Neutrophil (primary cell): ENCODE measurements around the gene XYLT1.
"Not testable (repeated sequence)": the region's sequence is repeated elsewhere in the genome, so short reads cannot be mapped to it uniquely, and the experiment has no call there.

Source experiments
- H3K27ac ChIP-seq: fragments of 200-600 bp; sonication (generic); 2 replicates; pipeline ENCODE4 v1.5.1; 2016; ENCODE audit warnings: mild to moderate bottlenecking, moderate library complexity
- H3K27me3 ChIP-seq: fragments of 200-600 bp; sonication (generic); 2 replicates; pipeline ENCODE4 v1.6.0; 2016; ENCODE audit warnings: mild to moderate bottlenecking
- H3K36me3 ChIP-seq: fragments of 200-600 bp; sonication (generic); 2 replicates; pipeline ENCODE4 v1.5.1; 2017
- H3K4me1 ChIP-seq, 2 experiments: fragments of 200-600 bp in 1 of 2; sonication (generic) in 1 of 2; 1 replicate in 1 of 2; 2 replicates in 1 of 2; pipeline versions ENCODE4 v1.5.1 to v1.6.1; 2013 to 2016; ENCODE audit warnings: low read depth in 1 of 2, low read length in 1 of 2, mild to moderate bottlenecking in 1 of 2, moderate library complexity in 1 of 2; ENCODE audit not compliant: control insufficient read depth in 1 of 2, insufficient read depth in 1 of 2
- H3K4me3 ChIP-seq, 2 experiments: fragments of 200-600 bp in 1 of 2; sonication (generic) in 1 of 2; 1 replicate in 1 of 2; 2 replicates in 1 of 2; pipeline ENCODE4 v1.5.1; 2013 to 2016; ENCODE audit warnings: low read depth in 1 of 2, low read length in 1 of 2, mild to moderate bottlenecking in 1 of 2, moderate library complexity in 1 of 2
- H3K9me3 ChIP-seq: fragments of 200-600 bp; sonication (generic); 2 replicates; pipeline ENCODE4 v1.5.1; 2016
- TF ChIP-seq, protein P1 (sequence below): fragments of 200-600 bp; sonication (generic); IDR thresholded peaks from 2 replicates; pipeline ENCODE4 v1.5.1; 2016; ENCODE audit warnings: antibody characterized with exemption

XYLT1 gene

DNA sequence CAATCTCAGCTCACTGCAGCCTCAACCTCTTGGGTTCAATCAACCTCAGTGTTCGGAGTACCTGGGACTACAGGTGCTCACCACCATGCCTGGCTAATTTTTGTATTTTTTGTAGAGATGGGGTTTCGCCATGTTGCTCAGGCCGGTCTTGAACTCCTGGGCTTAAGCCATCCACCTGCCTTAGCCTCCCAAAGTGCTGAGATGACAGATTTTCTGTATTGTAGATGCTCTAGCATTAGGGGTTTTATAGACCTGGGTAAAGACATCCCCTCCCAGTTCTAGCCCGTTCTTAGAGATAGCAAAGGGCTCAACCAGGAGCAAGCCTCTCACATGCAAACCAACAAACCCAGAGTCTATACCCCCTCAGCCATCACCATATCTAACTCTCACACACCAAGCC, 57.3 kb downstream of the XYLT1 start:
- Histone ChIP-seq H3K9me3 (no peaks in the 10 kb centered on the region), H3K36me3 (no peaks in the 10 kb centered on the region), H3K4me3 (no peak overlapping the region), H3K27me3 (no peaks in the 10 kb centered on the region), H3K4me1 (peaks cover 15 to 16% of the 10 kb centered on the region in 2 experiments), H3K27ac (no peak overlapping the region)
- TF ChIP-seq, protein P1, sequence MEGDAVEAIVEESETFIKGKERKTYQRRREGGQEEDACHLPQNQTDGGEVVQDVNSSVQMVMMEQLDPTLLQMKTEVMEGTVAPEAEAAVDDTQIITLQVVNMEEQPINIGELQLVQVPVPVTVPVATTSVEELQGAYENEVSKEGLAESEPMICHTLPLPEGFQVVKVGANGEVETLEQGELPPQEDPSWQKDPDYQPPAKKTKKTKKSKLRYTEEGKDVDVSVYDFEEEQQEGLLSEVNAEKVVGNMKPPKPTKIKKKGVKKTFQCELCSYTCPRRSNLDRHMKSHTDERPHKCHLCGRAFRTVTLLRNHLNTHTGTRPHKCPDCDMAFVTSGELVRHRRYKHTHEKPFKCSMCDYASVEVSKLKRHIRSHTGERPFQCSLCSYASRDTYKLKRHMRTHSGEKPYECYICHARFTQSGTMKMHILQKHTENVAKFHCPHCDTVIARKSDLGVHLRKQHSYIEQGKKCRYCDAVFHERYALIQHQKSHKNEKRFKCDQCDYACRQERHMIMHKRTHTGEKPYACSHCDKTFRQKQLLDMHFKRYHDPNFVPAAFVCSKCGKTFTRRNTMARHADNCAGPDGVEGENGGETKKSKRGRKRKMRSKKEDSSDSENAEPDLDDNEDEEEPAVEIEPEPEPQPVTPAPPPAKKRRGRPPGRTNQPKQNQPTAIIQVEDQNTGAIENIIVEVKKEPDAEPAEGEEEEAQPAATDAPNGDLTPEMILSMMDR, result no peak

DNA sequence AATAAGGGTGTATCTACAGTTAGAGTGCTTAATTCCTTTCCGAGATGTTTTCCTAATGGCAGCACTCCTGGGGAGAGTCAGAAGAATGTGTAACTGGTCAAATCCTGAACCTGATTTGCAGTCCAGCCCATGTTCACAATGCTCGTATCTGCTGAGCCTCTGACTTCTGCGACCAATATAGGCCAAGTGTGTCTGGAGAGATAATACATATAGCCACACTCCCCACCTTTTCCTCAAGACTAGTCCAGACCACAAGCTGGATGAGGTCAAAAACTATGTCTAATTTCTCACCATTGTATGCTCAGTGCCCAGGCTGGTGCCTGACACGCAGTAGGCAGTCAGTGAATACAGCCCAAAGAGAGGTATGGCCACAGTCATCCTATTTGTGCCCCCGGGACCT, 58.0 kb downstream of the XYLT1 start:
- TF ChIP-seq, protein P1, result no peak
- Histone ChIP-seq H3K9me3 (no peaks in the 10 kb centered on the region), H3K36me3 (no peaks in the 10 kb centered on the region), H3K4me1 (peaks cover 15 to 16% of the 10 kb centered on the region in 2 experiments), H3K27ac (no peak overlapping the region), H3K27me3 (no peaks in the 10 kb centered on the region), H3K4me3 (no peak overlapping the region)

DNA sequence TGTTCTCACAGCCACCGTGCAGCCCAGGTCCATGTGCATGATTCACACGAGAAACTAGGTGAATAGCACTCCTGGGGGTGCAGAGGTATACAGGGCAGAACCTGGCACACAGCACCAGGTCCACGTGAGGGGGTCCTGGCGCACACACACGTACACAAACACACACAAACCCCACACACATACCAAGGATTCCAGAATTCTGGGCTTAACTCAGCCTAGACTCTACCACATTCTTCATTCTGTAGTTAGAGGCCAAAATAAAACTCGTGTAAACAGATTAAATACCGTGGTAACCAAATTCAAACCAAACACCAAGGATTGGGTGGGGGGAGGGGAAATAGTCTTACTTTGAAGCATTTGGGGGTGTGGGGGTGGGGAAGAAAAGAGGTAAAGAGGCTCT, 58.5 kb downstream of the XYLT1 start:
- Histone ChIP-seq H3K4me3 (no peak overlapping the region), H3K4me1 (peaks cover 13 to 14% of the 10 kb centered on the region in 2 experiments), H3K9me3 (no peaks in the 10 kb centered on the region), H3K27me3 (no peaks in the 10 kb centered on the region), H3K27ac (no peak overlapping the region), H3K36me3 (no peaks in the 10 kb centered on the region)
- TF ChIP-seq, protein P1, result no peak

DNA sequence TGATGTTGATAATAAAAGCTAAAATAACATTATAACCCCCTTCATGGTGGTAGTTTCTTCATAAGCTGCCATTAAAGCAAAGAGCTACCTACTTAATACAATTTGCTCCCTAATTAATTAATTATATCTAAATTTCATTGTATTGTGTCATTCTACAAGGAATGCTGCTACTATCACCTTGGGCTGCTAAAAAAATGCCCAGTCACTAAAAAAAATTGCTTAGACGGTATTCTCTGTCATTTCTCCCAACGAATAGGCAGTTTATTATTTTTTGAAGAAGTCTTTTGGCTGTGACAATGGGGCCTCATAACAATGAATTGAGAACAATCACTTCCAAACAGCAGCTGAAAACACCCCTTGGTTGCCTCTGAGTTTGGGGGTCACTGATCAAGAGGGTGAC, 59.5 kb downstream of the XYLT1 start:
- Histone ChIP-seq H3K4me1 (peaks cover 3 to 4% of the 10 kb centered on the region in 2 experiments), H3K27me3 (no peaks in the 10 kb centered on the region), H3K27ac (no peak overlapping the region), H3K4me3 (no peak overlapping the region), H3K36me3 (no peaks in the 10 kb centered on the region), H3K9me3 (no peaks in the 10 kb centered on the region)
- TF ChIP-seq, protein P1, result no peak

DNA sequence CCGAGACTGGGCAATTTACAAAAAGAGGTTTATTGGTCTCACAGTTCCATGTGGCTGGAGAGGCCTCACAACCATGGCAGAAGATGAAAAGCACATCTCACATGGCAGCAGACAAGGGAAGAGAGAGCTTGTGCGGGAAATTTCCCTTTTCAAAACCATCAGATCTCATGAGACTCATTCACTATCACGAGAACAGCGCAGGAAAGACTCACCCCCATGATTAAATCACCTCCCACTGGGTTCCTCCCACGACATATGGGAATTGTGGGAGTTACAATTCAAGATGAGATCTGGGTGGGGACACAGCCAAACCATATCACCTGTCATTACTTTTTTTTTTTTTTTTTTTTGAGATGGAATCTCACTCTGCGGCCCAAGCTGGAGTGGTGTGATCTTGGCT, 60.4 kb downstream of the XYLT1 start:
- H3K9me3 ChIP-seq, H3K27ac ChIP-seq, H3K4me3 ChIP-seq, H3K4me1 ChIP-seq, H3K27me3 ChIP-seq, H3K36me3 ChIP-seq: not testable (repeated sequence)

DNA sequence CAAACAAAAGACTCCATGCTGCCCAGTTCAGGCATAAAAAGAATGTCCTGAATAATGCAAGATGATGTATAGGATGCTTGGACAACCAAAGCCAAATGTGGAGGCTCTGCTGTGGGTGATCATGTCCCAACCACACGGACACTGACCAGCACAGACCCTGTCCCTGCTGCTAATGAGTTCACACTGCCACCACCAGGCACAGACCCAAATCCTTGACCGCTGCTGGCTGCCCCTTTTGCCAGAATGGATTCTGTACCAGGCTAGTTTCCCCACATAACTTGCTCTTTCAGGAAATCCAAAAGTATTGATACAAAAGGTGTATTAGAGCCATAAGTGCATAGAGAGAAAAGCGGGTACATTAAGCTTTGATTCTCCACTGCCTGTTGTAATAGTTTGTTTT, 60.9 kb downstream of the XYLT1 start:
- Histone ChIP-seq H3K36me3 (no peaks in the 10 kb centered on the region), H3K4me3 (no peak overlapping the region), H3K27ac (no peak overlapping the region), H3K4me1 (peaks cover 0 to 4% of the 10 kb centered on the region in 2 experiments), H3K9me3 (no peaks in the 10 kb centered on the region), H3K27me3 (no peaks in the 10 kb centered on the region)
- TF ChIP-seq, protein P1, result no peak
